Ovary (tissue), 9 donors: ENCODE data around the gene DAZAP2. TPM values are rescaled to one million over a fixed set of nuclear protein-coding genes. Genes with fewer than 3 reads are reported as not detected.

Source experiments
- DNase-seq, 5 donors: peaks; one replicate each; pipeline ENCODE4 v3.0.0-alpha.2; 2019 to 2020
- H3K27ac ChIP-seq, 2 donors: fragments of 200-600 bp; one replicate each; pipeline versions ENCODE4 v1.5.1 to v1.8.0; 2019 to 2022
- H3K27me3 ChIP-seq: fragments of 200-600 bp; one replicate; pipeline ENCODE4 v1.8.0; 2022
- H3K36me3 ChIP-seq: fragments of 200-600 bp; sonication (generic); one replicate; pipeline ENCODE4 v1.5.1; 2019
- H3K4me1 ChIP-seq: one replicate; pipeline ENCODE4 v1.8.1; 2013; ENCODE audit warnings: mild to moderate bottlenecking, moderate library complexity; ENCODE audit not compliant: insufficient read depth
- H3K4me3 ChIP-seq: fragments of 200-600 bp; sonication (generic); one replicate; pipeline ENCODE4 v1.5.1; 2017
- H3K9me3 ChIP-seq, 2 donors: fragments of 200-600 bp in 1 of 2; sonication (generic) in 1 of 2; one replicate each; pipeline versions ENCODE4 v1.5.1 to v1.8.1; 2013 to 2019; ENCODE audit warnings: mild to moderate bottlenecking in 1 of 2, moderate library complexity in 1 of 2
- CTCF ChIP-seq, 3 donors: fragments of 450-650 bp in 2 of 3; fragments of 200-600 bp in 1 of 3; IDR thresholded peaks; one replicate each; pipeline versions ENCODE4 v1.5.1 to v1.8.0; 2016 to 2022; ENCODE audit warnings: antibody characterized with exemption in 3 of 3, mild to moderate bottlenecking in 1 of 3
- EP300 ChIP-seq: sonication (generic); formaldehyde crosslinking; IDR thresholded peaks from one replicate; pipeline ENCODE4 v1.6.1; 2017; ENCODE audit warnings: antibody characterized with exemption
- POLR2A ChIP-seq: fragments of 450-650 bp; IDR thresholded peaks from one replicate; pipeline ENCODE4 v1.6.1; 2017; ENCODE audit warnings: antibody characterized with exemption, mild to moderate bottlenecking, moderate library complexity
- WGBS, 3 donors: extraction: QIAGEN DNeasy Blood & Tissue Kit in 1 of 3; methylation state at CpG; one replicate each; pipeline versions ENCODE4 v1.1.5 to v1.1.7; 2013 to 2017; 5-methylcytosine and 5-hydroxymethylcytosine counted together
- intact Hi-C, 4 donors: fragments of 100-400 bp; cut with DNase I; formaldehyde crosslinking; loops; one replicate each; pipeline versions ENCODE4 v1.11.0 to v1.15.1; 2022 to 2023
- polyA plus RNA-seq, 2 donors: library from polyadenylated mRNA; stranded (reverse); fragments of 200-250 nt in 1 of 2; fragments of 350-450 nt in 1 of 2; fragmentation: Illumina TruSeq in 1 of 2; extraction: RNeasy Lipid Tissue Mini Kit (QIAGEN cat#74804) in 1 of 2; gene quantifications; one replicate each; pipeline ENCODE4 v1.2.3, GENCODE V29; 2013 to 2014
- total RNA-seq, 7 donors: library from RNA; depleted of rRNA in 2 of 7; stranded (reverse); fragments of >200 nt in 2 of 7; fragmentation: NEBNext Ultra II Directional in 3 of 7; extraction: Animal tissue kit (Norgen Biotek cat#: 25700) in 3 of 7; gene quantifications; one replicate each; pipeline versions ENCODE4 v1.1.0 to v1.2.4, GENCODE V29; 2016 to 2023
- donor health status: DM: no; HTN: no; CAD: no; lungs with moderate emphysema.
- donor health status: DM: no; HTN: no; CAD: no.
- donor health status: Bipolar disorder and iron deficiency.
- donor health status: DM: yes; HTN: yes; CAD: no.
- donor health status: DM: no; HTN: no; CAD: no.
- donor health status: DM: yes; HTN: yes; CAD: no.

DAZAP2 gene
- total and polyA plus RNA-seq, 9 donors, result 123 to 323 (median 156) TPM

DNA sequence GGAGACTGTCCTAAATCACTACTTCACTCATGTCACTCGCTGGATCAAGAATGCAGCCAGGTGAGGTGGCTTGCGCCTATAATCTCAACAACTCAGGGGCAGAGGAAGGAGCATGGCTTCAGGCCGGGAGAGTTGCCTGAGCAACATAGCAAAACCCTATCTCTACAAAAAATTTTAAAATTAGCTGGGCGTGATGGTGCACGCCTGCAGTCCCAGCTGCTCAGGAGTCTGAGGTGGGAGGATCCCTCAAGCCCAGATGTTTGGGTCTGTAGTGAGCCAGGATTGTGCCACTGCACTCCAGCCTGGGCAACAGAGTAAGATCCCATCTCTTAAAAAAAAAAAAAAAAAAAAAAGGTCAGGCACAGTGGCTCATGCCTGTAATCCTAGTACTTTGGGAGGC, 25.7 kb downstream of the DAZAP2 start:
- Histone ChIP-seq H3K27me3 (no peaks in the 10 kb centered on the region), H3K4me1 (no peaks in the 10 kb centered on the region), H3K36me3 (no peaks in the 10 kb centered on the region), H3K4me3 (no peak overlapping the region), H3K9me3 (no peaks in the 10 kb centered on the region), H3K27ac (no peak overlapping the region)
- no peak for TF ChIP-seq CTCF (IDR thresholded peaks at IDR 0.05)
- intact Hi-C loops, result no loop called here
- DNase-seq, result no peak
- 89 to 94% (median 93%) methylated on average over 5 of the region's 5 CpGs for WGBS, 3 donors

- TF ChIP-seq EP300 (no peak), POLR2A (no peak), CTCF (IDR thresholded peaks at IDR 0.05) (no peak)
- Histone ChIP-seq H3K27me3 (no peaks in the 10 kb centered on the region), H3K9me3 (no peaks in the 10 kb centered on the region), H3K4me1 (no peaks in the 10 kb centered on the region), H3K27ac (no peak overlapping the region), H3K4me3 (no peak overlapping the region), H3K36me3 (no peaks in the 10 kb centered on the region)
- intact Hi-C loops, result no loop called here
- no peak for DNase-seq
These were observed 26.4 kb downstream of the DAZAP2 start for GRCh38 chr12:51265024-51265423.

GRCh38 chr12:51269174-51270066, 30.8 kb downstream of the DAZAP2 start:
- peaks cover 1% of the 10 kb centered on the region for H3K4me1 ChIP-seq
- peak overlapping the region in 1 of 2 donors; percentile 67 for H3K27ac ChIP-seq
- no peaks in the 10 kb centered on the region for H3K36me3 ChIP-seq
- TF ChIP-seq POLR2A (no peak), CTCF (IDR thresholded peaks at IDR 0.05) (no peak), EP300 (no peak)
- H3K27me3 ChIP-seq, result no peaks in the 10 kb centered on the region
- 15 to 73% (median 45%) methylated on average over 9 to 59 of the region's 59 CpGs for WGBS, 3 donors
- H3K9me3 ChIP-seq, result no peaks in the 10 kb centered on the region
- intact Hi-C loops, result no loop called here
- H3K4me3 ChIP-seq, result peak overlapping the region; percentile 53
- peak; percentile 25 to 66 (median 35) for DNase-seq

- Histone ChIP-seq H3K27me3 (no peaks in the 10 kb centered on the region), H3K27ac (peak within 1 kb of the TSS in 1 of 2 donors; percentile 67), H3K36me3 (no peaks in the 10 kb centered on the region), H3K4me3 (peak within 1 kb of the TSS; percentile 53), H3K4me1 (peaks cover 1% of the 10 kb centered on the region), H3K9me3 (no peaks in the 10 kb centered on the region)
- DNase-seq, result peak; percentile 44 to 71 (median 51)
- WGBS, 3 donors, result 0 to 1% (median 0%) methylated on average over 54 to 83 of the region's 83 CpGs
- no peak for TF ChIP-seq CTCF (IDR thresholded peaks at IDR 0.05)
- TF ChIP-seq EP300, result no peak
- no peak for TF ChIP-seq POLR2A
- intact Hi-C loops, result no loop called here
These were observed 31.7 kb downstream of the DAZAP2 start, which contains the start of gene SMAGP for GRCh38 chr12:51270067-51270950. TSS of gene SMAGP (minus strand) at chr12:51270415. CDS start at chr12:51269278, 1,137 bp downstream.
